ENCODE measurements around the gene HFE.

Gene HFE

GRCh38 chr6:26136321-26136720 lies 49.1 kb downstream of the HFE start:
- TF ChIP-seq, protein P1, sequence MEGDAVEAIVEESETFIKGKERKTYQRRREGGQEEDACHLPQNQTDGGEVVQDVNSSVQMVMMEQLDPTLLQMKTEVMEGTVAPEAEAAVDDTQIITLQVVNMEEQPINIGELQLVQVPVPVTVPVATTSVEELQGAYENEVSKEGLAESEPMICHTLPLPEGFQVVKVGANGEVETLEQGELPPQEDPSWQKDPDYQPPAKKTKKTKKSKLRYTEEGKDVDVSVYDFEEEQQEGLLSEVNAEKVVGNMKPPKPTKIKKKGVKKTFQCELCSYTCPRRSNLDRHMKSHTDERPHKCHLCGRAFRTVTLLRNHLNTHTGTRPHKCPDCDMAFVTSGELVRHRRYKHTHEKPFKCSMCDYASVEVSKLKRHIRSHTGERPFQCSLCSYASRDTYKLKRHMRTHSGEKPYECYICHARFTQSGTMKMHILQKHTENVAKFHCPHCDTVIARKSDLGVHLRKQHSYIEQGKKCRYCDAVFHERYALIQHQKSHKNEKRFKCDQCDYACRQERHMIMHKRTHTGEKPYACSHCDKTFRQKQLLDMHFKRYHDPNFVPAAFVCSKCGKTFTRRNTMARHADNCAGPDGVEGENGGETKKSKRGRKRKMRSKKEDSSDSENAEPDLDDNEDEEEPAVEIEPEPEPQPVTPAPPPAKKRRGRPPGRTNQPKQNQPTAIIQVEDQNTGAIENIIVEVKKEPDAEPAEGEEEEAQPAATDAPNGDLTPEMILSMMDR (conservative IDR thresholded peaks at IDR 0.05; ENCODE audit: control insufficient read depth, insufficient read depth, low read depth, low read length) = no peak
- no peak for DNase-seq (ENCODE audit: low read depth)
- no peak overlapping the region for H3K4me3 ChIP-seq (ENCODE audit: control insufficient read depth, low read depth, low read length)

DNA sequence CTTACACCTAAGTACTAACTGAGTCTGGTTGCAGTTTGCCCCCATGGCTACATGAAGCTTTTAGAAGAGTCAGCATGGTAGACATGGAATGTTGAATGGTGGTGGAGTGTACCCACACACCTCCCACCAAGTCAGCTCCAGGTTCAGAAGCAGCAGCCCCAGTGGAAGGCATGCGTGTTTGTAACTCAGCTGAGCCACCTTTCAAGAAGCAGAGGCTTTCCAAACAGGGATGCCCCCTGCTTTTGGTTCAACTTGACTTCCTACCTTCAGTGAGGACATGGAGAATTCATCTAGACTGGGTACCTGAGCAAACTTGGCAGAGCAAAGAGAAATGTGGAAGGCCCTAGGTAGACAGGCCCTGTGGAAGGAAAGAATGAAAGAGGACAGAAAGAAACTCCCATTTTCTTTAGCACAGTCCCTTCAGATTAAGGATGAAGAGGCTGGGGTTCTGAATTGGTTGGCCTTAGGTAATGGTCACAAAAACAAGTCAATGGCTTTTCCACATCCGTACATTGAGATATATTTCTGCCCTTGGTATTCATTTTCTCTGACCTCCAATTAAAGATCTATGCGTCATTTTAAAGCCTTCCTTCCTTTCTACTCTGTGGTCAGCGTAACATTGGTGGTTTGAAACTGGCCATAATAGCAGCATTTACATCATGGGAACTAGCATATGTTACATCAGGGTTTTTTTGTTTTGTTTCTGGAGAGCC lies 53.2 kb downstream of the HFE start:
- DNase-seq (ENCODE audit: low read depth) = no peak
- no peak overlapping the region for H3K4me3 ChIP-seq (ENCODE audit: control insufficient read depth, low read depth, low read length)
- TF ChIP-seq, protein P1 (conservative IDR thresholded peaks at IDR 0.05; ENCODE audit: control insufficient read depth, insufficient read depth, low read depth, low read length) = no peak

DNA sequence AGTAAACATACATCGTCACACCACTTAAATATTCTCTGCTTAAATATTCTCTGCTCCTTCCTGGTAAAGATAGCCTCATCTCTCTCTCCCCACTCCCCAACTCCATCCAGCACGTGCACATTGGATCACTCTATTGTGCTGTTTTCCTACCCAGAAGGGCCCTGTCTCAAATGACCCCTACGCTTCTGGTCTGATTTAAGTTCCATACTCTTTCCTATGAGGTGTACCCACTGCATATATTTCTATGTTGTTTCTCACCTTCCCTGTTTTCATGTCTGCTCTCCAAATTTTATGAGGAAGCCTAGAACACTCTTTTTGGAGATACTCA lies 53.7 kb downstream of the HFE start:
- TF ChIP-seq, protein P1 (conservative IDR thresholded peaks at IDR 0.05; ENCODE audit: control insufficient read depth, insufficient read depth, low read depth, low read length) = no peak
- no peak for DNase-seq (ENCODE audit: low read depth)
- H3K4me3 ChIP-seq (ENCODE audit: control insufficient read depth, low read depth, low read length) = no peak overlapping the region

GRCh38 chr6:26141378-26141904 lies 54.2 kb downstream of the HFE start:
- no peak for DNase-seq (ENCODE audit: low read depth)
- TF ChIP-seq, protein P1 (conservative IDR thresholded peaks at IDR 0.05; ENCODE audit: control insufficient read depth, insufficient read depth, low read depth, low read length) = no peak
- no peak overlapping the region for H3K4me3 ChIP-seq (ENCODE audit: control insufficient read depth, low read depth, low read length)

GRCh38 chr6:26142026-26142425 lies 54.8 kb downstream of the HFE start:
- no peak overlapping the region for H3K4me3 ChIP-seq (ENCODE audit: control insufficient read depth, low read depth, low read length)
- TF ChIP-seq, protein P1 (conservative IDR thresholded peaks at IDR 0.05; ENCODE audit: control insufficient read depth, insufficient read depth, low read depth, low read length) = no peak
- no peak for DNase-seq (ENCODE audit: low read depth)
